Fibroblast of lung (primary cell): ENCODE data around the gene SAMD13. TPM values are rescaled to one million over a fixed set of nuclear protein-coding genes. Genes with fewer than 3 reads are reported as not detected.

Experiments
- DNase-seq, 2 donors: peaks; one replicate each; pipeline versions ENCODE4 v3.0.0 to v3.0.0-alpha.2; 2010; ENCODE audit warnings: low read depth in 2 of 2
- H2AFZ ChIP-seq: 2 replicates; pipeline ENCODE4 v1.5.1; 2012; ENCODE audit warnings: low read length, control low read depth, inconsistent platforms
- H3K27ac ChIP-seq: 2 replicates; pipeline ENCODE4 v1.5.1; 2011; ENCODE audit warnings: low read length, control low read depth; ENCODE audit not compliant: insufficient read depth
- H3K27me3 ChIP-seq: 2 replicates; pipeline ENCODE4 v1.5.1; 2011; ENCODE audit warnings: mild to moderate bottlenecking, low read length; ENCODE audit not compliant: control insufficient read depth, insufficient read depth
- H3K36me3 ChIP-seq: 2 replicates; pipeline ENCODE4 v1.5.1; 2011; ENCODE audit warnings: low read length; ENCODE audit not compliant: control insufficient read depth, insufficient read depth
- H3K4me1 ChIP-seq: 2 replicates; pipeline ENCODE4 v1.5.1; 2011; ENCODE audit warnings: low read length; ENCODE audit not compliant: control insufficient read depth, insufficient read depth; ENCODE audit errors: extremely low read depth
- H3K4me2 ChIP-seq: 2 replicates; pipeline ENCODE4 v1.5.1; 2011; ENCODE audit warnings: low read length, control low read depth; ENCODE audit not compliant: insufficient read depth; ENCODE audit errors: extremely low read depth
- H3K4me3 ChIP-seq, 4 experiments: fragments of 200-600 bp in 1 of 4; sonication (generic) in 1 of 4; replicated peaks in 1 of 4; 2 replicates each; pipeline ENCODE4 v1.5.1; 2011 to 2016; ENCODE audit warnings: low read length in 4 of 4, low read depth in 3 of 4, mild to moderate bottlenecking in 3 of 4, control low read depth in 2 of 4, inconsistent platforms in 1 of 4, mixed read lengths in 1 of 4; ENCODE audit not compliant: insufficient read depth in 1 of 4; ENCODE audit errors: control extremely low read depth in 1 of 4
- H3K79me2 ChIP-seq: 2 replicates; pipeline ENCODE4 v1.5.1; 2012; ENCODE audit warnings: mild to moderate bottlenecking, low read length, inconsistent platforms; ENCODE audit not compliant: control insufficient read depth, insufficient read depth
- H3K9ac ChIP-seq: 2 replicates; pipeline ENCODE4 v1.5.1; 2011; ENCODE audit warnings: mild to moderate bottlenecking, low read length, control low read depth; ENCODE audit not compliant: insufficient read depth
- H3K9me3 ChIP-seq: 2 replicates; pipeline ENCODE4 v1.5.1; 2012; ENCODE audit warnings: low read depth, low read length; ENCODE audit not compliant: control insufficient read depth, insufficient read depth
- H4K20me1 ChIP-seq: 2 replicates; pipeline ENCODE4 v1.5.1; 2011; ENCODE audit warnings: low read length; ENCODE audit not compliant: control insufficient read depth, insufficient read depth; ENCODE audit errors: extremely low read depth
- EZH2 ChIP-seq: IDR thresholded peaks from 2 replicates; pipeline ENCODE4 v1.5.1; 2012; ENCODE audit warnings: low read length, control low read depth, mild to moderate bottlenecking; ENCODE audit errors: missing control alignments
- polyA plus RNA-seq, 2 donors: library from polyadenylated mRNA; depleted of rRNA in 1 of 2; stranded (reverse) in 1 of 2; unstranded in 1 of 2; fragments of >200 nt; gene quantifications; 2 replicates each; pipeline ENCODE4 v1.2.1, GENCODE V29; 2011 to 2012; ENCODE audit warnings: missing spikeins in 1 of 2
- total RNA-seq: library from RNA; depleted of rRNA; stranded (reverse); fragments of >200 nt; gene quantifications from 2 replicates; pipeline ENCODE4 v1.2.1, GENCODE V29; 2014
- TF ChIP-seq, protein P1 (sequence below), 2 donors: IDR thresholded peaks in 1 of 2; conservative IDR thresholded peaks in 1 of 2; 1 replicate in 1 of 2; 2 replicates in 1 of 2; pipeline ENCODE4 v1.5.1; 2011 to 2012; ENCODE audit warnings: low read length in 2 of 2, control low read depth in 1 of 2, inconsistent platforms in 1 of 2, low read depth in 1 of 2, mild to moderate bottlenecking in 1 of 2

SAMD13 gene
- total and polyA plus RNA-seq, 2 donors (not counting 1 experiment from before 2014, with no cell fraction given) = 0.44 to 2.5 TPM

DNA sequence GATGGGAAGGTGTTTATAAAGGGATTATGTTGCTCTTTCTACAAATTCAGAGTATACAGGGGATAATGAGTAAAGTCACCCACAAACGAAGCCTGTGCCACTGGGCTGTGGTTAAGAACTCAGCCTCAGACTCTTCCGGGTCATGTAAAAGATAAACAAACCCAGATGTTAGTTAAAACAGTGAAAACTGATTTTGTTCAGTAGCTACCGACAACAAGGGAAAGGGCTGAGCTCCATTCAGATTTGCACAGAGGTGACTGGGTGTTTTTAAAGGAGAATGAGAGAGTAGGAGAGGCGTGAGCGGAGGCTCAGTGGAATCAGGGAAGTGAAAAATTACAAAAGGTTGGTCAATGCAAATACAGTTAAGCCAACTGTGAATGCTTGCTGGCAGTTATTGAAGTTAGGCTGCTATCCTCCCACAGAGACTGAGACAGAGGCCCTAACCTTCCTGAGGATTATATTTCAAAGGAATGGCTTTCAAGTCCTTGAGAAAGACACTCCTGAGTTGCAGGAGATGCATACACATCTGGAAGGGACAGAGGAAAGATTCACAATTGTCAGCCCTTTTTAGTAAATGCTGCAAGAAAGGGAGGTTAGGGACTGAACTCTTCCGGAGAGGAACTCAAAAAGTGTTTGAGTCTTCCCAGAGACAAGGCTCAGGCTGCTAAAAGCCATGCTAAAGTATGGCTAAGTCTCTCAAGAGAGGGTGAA, 29.9 kb upstream of the SAMD13 start:
- peak; percentile 61 to 74 for DNase-seq
- Histone ChIP-seq H3K4me3 (no peak overlapping the region), H3K4me2 (peak overlapping the region; percentile 52)

DNA sequence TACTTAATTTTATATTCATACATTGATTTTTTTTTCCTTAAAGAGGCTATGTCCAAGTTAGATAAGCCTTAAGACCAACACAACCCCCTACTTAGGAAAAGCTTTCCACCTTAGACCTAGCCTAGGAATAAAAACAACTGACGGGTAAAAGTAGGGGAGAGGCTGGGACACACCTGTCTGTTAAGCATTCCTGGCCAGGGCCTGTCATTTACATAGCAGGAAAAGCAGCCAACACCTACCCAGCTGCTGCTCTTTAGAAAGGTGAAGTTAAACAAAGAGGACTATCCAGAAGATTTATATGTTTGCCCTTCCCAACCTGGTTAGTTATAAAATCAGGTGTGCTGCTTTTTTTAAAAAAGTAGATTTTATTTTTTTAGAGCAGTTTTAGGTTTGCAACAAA, 29.1 kb upstream of the SAMD13 start:
- no peaks in the 10 kb centered on the region for H3K27me3 ChIP-seq
- no peaks in the 10 kb centered on the region for H4K20me1 ChIP-seq
- peaks cover 5% of the 10 kb centered on the region for H3K4me1 ChIP-seq
- no peak overlapping the region for H3K27ac ChIP-seq
- H3K79me2 ChIP-seq = no peaks in the 10 kb centered on the region
- H3K9ac ChIP-seq = no peak overlapping the region
- no peak overlapping the region for H3K4me2 ChIP-seq
- no peaks in the 10 kb centered on the region for H3K36me3 ChIP-seq
- H2AFZ ChIP-seq = no peak overlapping the region
- no peak for DNase-seq
- no peak overlapping the region for H3K4me3 ChIP-seq
- no peaks in the 10 kb centered on the region for H3K9me3 ChIP-seq
- TF ChIP-seq EZH2 = no peak
- TF ChIP-seq, protein P1, sequence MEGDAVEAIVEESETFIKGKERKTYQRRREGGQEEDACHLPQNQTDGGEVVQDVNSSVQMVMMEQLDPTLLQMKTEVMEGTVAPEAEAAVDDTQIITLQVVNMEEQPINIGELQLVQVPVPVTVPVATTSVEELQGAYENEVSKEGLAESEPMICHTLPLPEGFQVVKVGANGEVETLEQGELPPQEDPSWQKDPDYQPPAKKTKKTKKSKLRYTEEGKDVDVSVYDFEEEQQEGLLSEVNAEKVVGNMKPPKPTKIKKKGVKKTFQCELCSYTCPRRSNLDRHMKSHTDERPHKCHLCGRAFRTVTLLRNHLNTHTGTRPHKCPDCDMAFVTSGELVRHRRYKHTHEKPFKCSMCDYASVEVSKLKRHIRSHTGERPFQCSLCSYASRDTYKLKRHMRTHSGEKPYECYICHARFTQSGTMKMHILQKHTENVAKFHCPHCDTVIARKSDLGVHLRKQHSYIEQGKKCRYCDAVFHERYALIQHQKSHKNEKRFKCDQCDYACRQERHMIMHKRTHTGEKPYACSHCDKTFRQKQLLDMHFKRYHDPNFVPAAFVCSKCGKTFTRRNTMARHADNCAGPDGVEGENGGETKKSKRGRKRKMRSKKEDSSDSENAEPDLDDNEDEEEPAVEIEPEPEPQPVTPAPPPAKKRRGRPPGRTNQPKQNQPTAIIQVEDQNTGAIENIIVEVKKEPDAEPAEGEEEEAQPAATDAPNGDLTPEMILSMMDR (conservative IDR thresholded peaks at IDR 0.05 in 1 of 2, IDR thresholded peaks at IDR 0.05 in 1 of 2; ENCODE audit: low read depth in 1 of 2, low read length in 2 of 2) = no peak

More for the DNA sequence above, 29.9 kb upstream of the SAMD13 start:
- H3K27me3 ChIP-seq = no peaks in the 10 kb centered on the region
- no peak overlapping the region for H3K27ac ChIP-seq
- no peak for TF ChIP-seq EZH2
- TF ChIP-seq, protein P1 (conservative IDR thresholded peaks at IDR 0.05 in 1 of 2, IDR thresholded peaks at IDR 0.05 in 1 of 2; ENCODE audit: low read depth in 1 of 2, low read length in 2 of 2) = no peak
- no peak overlapping the region for H3K9ac ChIP-seq
- H3K9me3 ChIP-seq = no peaks in the 10 kb centered on the region
- H3K79me2 ChIP-seq = no peaks in the 10 kb centered on the region
- H3K36me3 ChIP-seq = no peaks in the 10 kb centered on the region
- no peaks in the 10 kb centered on the region for H4K20me1 ChIP-seq
- H2AFZ ChIP-seq = no peak overlapping the region
- peaks cover 5% of the 10 kb centered on the region for H3K4me1 ChIP-seq

DNA sequence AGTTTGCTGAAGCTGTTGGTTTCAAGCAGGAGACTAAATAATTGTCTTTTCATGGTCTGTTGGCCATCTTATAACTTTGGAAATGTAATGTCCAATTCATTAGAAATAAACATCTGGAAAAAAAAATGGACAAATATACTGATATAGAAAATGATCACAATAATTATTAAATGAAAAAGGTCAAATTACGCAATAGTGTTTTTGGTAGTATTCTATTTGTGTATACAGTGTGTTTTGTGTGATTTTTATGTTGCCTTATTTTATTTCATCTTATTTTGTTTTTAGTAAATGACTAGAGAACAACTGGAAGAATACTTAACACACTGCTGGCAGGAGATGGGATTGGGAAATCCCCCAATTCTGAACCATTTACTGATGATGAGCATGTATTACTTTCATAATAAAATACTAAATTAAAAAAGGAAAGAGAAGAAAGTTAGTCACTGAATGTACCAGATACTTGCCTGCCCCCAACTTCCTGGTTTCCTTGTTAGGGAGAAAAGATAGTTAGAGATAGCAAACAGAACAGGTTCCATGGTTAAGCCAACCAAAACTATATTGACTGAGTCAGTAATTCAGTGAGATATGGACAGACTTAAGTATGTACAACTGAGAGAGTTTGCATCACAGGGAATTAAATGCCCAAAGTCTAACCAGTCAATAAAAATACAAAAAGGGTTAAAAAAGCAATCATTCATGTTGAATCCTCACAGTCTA, 24.0 kb upstream of the SAMD13 start:
- no peak overlapping the region for H3K4me2 ChIP-seq
- no peaks in the 10 kb centered on the region for H3K27me3 ChIP-seq
- H3K9ac ChIP-seq = no peak overlapping the region
- H3K9me3 ChIP-seq = no peaks in the 10 kb centered on the region
- TF ChIP-seq EZH2 = no peak
- TF ChIP-seq, protein P1 (conservative IDR thresholded peaks at IDR 0.05 in 1 of 2, IDR thresholded peaks at IDR 0.05 in 1 of 2; ENCODE audit: low read depth in 1 of 2, low read length in 2 of 2) = no peak
- H3K79me2 ChIP-seq = no peaks in the 10 kb centered on the region
- no peak overlapping the region for H3K27ac ChIP-seq
- H3K4me1 ChIP-seq = no peaks in the 10 kb centered on the region
- no peaks in the 10 kb centered on the region for H3K36me3 ChIP-seq
- H4K20me1 ChIP-seq = no peaks in the 10 kb centered on the region
- no peak overlapping the region for H3K4me3 ChIP-seq
- no peak overlapping the region for H2AFZ ChIP-seq
- DNase-seq = no peak
